Panc1 (cell line): ENCODE data around the gene CDC42BPA.

Experiments
- TF ChIP-seq, protein P1 (sequence below): fragments of 450-650 bp; IDR thresholded peaks from 2 replicates; pipeline ENCODE4 v1.5.1; 2017; ENCODE audit warnings: mild to moderate bottlenecking
- TF ChIP-seq, protein P2 (sequence below), 2 experiments: IDR thresholded peaks; 2 replicates each; pipeline ENCODE4 v1.6.1; 2011 to 2012; ENCODE audit warnings: low read depth in 2 of 2, control low read depth in 1 of 2, low read length in 1 of 2, mild to moderate bottlenecking in 1 of 2, moderate library complexity in 1 of 2; ENCODE audit not compliant: insufficient read depth in 1 of 2

DNA sequence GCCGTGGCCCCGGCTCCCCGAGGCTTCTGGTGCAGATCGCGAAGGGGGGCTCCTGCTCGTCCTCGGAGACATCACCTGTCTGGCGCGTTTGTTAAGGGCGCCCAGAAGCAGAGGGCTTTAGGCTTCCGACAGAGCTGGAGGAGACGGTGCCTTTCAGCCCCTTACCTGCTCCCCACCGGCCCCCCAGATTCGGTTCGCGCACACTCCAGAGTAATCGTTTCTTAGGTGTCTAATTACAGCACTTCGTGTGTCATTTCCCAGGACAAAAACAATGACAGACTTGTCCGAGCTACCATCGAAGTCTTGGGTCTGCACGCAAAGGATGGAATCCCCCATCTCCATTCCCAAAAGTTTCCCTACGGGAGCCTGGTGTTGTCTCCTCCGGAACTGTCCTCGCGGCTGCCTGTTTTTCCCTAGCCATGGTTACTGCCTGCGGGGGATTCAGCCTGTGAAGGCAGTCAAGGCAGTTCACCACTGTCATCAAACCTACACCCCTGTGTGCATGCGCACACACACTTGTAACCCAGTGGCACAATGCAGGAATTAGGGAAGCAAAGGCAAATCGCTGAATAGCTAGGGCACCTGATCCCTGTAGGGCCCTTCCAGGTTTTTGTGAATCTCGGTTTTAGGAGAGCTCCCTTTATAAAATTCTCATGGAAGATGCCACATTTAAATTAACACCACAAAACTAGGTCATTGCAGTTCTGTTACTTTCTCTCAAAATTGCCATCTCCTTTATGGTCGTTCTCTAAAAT is 738 bp upstream of the CDC42BPA start:
- TF ChIP-seq, protein P1, sequence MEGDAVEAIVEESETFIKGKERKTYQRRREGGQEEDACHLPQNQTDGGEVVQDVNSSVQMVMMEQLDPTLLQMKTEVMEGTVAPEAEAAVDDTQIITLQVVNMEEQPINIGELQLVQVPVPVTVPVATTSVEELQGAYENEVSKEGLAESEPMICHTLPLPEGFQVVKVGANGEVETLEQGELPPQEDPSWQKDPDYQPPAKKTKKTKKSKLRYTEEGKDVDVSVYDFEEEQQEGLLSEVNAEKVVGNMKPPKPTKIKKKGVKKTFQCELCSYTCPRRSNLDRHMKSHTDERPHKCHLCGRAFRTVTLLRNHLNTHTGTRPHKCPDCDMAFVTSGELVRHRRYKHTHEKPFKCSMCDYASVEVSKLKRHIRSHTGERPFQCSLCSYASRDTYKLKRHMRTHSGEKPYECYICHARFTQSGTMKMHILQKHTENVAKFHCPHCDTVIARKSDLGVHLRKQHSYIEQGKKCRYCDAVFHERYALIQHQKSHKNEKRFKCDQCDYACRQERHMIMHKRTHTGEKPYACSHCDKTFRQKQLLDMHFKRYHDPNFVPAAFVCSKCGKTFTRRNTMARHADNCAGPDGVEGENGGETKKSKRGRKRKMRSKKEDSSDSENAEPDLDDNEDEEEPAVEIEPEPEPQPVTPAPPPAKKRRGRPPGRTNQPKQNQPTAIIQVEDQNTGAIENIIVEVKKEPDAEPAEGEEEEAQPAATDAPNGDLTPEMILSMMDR: no peak
- TF ChIP-seq, protein P2, sequence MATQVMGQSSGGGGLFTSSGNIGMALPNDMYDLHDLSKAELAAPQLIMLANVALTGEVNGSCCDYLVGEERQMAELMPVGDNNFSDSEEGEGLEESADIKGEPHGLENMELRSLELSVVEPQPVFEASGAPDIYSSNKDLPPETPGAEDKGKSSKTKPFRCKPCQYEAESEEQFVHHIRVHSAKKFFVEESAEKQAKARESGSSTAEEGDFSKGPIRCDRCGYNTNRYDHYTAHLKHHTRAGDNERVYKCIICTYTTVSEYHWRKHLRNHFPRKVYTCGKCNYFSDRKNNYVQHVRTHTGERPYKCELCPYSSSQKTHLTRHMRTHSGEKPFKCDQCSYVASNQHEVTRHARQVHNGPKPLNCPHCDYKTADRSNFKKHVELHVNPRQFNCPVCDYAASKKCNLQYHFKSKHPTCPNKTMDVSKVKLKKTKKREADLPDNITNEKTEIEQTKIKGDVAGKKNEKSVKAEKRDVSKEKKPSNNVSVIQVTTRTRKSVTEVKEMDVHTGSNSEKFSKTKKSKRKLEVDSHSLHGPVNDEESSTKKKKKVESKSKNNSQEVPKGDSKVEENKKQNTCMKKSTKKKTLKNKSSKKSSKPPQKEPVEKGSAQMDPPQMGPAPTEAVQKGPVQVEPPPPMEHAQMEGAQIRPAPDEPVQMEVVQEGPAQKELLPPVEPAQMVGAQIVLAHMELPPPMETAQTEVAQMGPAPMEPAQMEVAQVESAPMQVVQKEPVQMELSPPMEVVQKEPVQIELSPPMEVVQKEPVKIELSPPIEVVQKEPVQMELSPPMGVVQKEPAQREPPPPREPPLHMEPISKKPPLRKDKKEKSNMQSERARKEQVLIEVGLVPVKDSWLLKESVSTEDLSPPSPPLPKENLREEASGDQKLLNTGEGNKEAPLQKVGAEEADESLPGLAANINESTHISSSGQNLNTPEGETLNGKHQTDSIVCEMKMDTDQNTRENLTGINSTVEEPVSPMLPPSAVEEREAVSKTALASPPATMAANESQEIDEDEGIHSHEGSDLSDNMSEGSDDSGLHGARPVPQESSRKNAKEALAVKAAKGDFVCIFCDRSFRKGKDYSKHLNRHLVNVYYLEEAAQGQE (IDR thresholded peaks at IDR 0.05; ENCODE audit: insufficient read depth in 1 of 2, low read depth in 2 of 2, low read length in 1 of 2): no peak
